ENCODE data around the gene AGMO. TPM values are rescaled to one million over a fixed set of nuclear protein-coding genes. Genes with fewer than 3 reads are reported as not detected.

The AGMO gene
- polyA plus RNA-seq, 4 donors, result 0.30 to 1.3 (median 0.73) TPM

DNA sequence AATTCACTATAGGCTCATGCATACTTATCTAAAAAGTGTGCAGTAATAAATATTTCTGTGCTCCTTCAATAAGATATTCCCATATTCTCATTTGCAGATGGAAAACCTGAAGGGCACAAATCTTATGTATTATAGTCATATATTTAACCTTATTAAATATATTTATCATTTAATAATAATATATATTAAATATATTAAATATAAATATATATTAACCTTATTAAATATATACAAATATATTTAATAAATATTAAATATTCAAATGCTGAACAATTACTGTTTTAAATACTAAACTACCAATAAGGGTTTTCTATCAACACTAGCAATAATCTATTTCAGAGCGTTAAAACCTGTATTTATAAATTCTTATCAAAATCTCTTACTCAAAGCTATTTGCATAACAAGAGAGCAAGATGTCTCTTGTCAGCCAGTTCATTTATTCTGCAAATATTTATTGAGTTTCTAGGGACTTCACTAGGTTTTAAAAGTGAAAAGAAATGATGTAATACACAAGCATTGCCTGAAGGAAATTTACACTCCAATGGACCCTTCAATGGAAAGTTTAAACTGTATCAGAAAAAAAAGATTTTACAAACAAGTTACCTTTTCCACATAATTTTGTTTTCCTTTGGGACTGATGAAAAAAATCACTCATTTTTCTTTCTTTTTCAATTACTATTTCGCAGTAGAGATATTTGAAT is 159.2 kb downstream of the AGMO start:
- no peak for DNase-seq (ENCODE audit: low read depth in 4 of 4, low spot score in 3 of 4)

DNA sequence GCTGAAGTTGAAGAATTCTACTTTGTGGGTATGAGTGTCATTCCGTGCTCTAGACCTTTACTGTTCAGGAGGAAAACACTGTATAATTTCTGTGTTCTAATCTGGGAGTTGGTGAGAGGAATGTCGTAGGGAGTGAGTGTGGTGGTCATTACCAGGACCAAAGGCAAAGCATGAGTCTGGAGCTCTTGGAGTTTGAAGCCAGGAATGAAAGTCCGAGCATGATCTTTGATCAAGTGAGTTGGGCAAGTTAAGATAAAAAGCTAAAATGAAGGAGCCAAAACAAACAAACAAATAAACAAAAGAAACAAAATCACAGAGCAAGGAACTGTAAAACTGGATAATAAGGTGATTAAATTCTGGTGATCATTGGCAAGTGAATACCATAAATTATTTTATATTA is 161.4 kb downstream of the AGMO start:
- no peak for DNase-seq (ENCODE audit: low read depth in 4 of 4, low spot score in 3 of 4)

DNA sequence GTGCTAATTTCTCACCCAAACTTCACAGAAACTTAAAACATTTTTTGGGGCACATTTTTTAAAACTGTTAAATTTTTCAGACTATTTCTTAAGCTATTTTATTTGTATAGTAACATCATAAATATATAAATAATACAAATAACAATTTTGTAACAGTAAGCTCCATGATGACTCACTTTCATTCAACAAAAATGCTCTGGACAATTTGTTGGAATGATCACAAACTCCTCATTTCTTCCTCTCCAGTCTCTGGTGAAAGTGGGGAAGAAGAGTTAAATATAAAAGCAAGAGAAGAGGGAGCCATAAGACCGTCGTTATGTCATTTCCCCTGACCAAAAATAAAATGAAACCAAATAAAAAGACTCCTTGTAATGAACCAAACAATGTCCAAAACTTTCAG is 162.4 kb downstream of the AGMO start:
- DNase-seq (ENCODE audit: low read depth in 4 of 4, low spot score in 3 of 4), result no peak

DNA sequence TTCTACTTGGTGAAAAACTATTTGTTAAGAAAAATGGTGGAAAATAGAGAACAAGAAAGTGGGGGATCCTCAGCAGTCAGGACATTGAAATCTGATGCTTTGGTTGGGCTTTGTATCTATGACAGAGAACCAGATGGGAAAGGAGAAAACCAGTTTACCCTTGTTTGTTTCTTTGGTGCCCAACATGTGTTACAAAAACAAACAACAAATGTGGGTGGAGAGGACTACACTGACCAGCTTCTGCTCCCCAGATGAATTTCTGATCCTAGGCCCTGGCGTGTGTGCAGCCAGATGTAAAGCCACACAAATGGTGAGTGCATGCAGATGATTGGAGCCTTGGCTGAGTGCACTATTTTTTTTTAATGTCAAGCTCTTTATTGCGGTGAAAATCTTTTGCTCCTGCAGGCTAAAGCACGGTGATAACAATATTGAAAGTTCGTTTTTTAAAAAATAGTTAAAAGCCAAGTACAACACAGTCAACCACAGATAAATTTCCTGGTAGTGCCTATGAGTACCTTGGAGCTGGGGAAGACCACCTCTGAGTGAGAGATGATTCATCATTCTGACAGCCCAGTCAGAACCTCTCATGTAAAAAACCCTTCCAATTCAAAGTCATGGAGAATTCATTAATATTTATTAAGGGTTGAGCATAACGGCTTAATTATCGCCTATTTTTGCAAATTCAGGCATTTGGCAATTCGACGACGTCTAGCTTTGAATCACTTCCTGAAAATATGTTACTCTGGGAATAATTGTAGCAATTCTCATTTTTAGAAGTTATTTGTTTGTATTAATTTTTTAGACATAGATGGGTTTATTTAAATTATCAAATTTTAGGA is 163.7 kb downstream of the AGMO start:
- no peak for DNase-seq (ENCODE audit: low read depth in 4 of 4, low spot score in 3 of 4)

DNA sequence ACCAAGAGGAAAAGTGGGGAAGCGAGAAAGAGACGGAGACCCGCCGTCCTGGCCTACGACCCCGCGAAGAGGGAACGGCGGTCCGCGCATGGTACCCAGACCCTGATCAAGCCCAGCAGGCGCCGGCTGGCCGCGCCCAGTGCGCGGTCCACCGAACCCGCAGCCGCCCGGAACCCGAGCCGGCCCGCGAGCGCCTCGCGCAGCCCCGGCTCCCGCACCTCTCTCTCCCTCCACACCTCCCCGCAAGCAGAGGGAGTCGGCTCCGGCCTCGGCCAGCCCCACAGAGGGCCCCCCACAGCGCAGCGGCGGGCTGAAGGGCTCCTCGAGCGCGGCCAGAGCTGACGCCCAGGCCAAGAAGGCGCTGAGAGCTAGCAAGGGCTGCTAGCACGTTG is 164.7 kb downstream of the AGMO start:
- no peak for DNase-seq (ENCODE audit: low read depth in 4 of 4, low spot score in 3 of 4)

DNA sequence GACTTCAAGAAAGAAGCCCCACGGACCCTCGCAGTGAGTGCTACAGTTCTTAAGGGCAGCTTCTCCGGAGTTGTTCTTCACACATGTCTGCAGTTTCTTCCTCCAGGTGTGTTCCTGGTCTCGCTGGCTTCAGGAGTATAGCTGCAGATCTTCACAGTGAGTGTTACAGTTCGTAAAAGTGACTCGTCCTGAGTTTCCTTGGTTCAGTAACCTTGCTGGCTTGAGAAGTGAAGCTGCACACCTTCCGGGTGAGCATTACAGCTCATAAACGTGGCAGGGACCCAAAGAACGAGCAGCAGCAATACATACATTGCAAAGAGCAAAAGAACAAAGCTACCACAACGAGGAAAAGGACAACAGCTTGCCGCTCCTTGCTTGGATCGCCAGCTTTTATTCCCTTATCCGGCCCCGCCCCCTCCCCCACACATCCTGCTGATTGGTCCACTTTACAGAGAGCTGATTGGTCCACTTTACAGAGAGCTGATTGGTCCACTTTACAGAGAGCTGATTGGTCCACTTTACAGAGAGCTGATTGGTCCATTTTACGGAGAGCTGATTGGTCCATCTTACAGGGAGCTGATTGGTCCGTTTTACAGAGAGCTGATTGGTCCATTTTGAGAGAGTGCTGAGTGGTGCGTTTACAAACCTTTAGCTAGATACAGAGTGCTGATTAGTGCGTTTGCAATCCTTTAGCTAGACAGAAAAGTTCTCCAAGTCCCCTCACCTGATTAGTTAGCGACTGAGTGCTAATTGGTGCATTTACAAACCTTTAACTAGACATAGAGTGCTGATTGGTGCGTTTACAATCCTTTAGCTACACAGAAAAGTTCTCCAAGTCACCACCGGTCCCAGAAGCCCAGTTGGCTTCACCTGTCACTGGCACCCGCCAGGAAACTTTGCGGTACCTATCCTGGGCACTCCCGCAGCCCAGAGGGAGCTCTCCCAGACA is 165.3 kb downstream of the AGMO start:
- no peak for DNase-seq (ENCODE audit: low read depth in 4 of 4, low spot score in 3 of 4)

DNA sequence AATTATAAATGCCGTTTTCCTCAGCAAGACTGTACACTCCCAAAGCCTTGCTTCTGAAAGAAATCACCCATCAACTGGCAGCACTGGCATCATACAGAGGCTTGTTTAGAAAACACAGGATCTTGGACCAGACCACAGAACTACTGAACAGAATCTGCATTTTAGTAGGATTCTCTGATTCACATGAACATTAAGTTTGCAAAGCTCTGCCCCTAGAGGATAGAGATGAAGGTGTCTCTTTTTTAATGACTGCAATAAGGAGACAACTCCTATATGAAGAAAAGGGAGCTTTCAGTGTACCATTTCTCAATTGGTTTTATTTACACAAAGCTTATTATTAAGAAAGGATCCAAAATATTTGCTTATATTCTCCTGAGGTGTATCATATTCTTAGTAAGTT is 172.7 kb downstream of the AGMO start:
- no peak for DNase-seq (ENCODE audit: low read depth in 4 of 4, low spot score in 3 of 4)

DNA sequence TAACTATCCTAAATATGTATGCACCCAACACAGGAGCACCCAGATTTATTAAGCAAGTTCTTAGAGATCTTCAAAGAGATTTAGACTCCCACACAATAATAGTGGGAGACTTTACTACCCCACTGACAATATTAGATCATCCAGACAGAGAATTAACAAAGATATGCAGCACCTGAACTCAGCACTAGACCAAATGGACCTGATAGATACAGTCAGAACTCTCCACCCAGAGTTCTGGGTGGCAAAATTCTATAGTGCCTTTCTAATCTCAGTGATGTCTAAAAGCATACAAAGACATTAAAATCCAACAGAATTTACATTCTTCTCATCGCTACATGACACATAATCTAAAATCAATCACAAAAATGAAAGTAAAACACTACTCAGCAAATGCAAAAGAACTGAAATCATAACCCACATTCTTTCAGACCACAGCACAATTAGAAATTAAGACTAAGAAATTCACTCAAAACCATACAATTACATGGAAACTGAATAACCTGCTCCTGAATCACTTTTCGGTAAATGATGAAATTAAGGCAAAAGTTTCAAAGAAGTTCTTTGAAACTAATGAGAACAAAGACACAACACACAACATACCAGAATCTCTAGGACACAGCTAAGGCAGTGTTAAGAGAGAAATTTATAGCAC is 183.2 kb downstream of the AGMO start:
- no peak for DNase-seq (ENCODE audit: low read depth in 4 of 4, low spot score in 3 of 4)

DNA sequence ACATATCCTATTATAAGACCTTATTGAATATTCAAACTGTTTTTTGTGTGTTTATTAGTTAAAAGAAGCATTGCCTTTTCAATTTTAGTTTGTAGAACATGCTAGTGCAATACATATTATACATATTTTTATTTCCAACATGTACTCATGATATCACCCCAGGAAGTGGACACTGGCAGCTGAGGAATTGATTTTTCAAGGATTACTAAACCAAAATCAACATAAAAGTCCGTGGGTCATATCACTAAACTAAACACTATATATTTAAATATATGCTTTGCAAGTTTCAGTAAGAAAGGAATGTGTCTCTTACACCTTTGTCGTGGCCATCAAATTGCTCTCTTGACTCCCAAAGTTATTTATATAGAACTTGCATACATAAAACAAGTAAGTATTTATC is 185.2 kb downstream of the AGMO start:
- no peak for DNase-seq (ENCODE audit: low read depth in 4 of 4, low spot score in 3 of 4)

- DNase-seq (ENCODE audit: low read depth in 4 of 4, low spot score in 3 of 4), result no peak
Observed at GRCh38 chr7:15370441-15370840, 191.4 kb downstream of the AGMO start.

DNA sequence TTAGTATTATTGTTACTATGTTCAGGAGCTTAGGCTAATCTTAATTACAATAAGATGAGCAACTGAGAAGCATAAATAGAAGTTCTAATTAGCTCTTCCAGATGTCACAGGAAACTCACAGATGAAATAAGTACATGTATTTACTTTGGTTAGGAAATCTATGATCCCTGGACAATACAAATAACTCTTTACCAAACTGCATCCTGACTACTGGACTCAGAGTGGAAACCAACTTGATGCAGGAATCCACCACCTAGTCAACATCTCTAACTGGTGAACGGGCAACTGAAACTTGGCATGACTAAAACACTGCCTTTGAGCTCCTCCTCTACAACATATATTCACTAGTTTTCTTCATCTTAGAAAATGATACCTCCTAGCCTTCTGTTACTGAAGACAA is 193.2 kb downstream of the AGMO start:
- DNase-seq (ENCODE audit: low read depth in 4 of 4, low spot score in 3 of 4), result no peak

GRCh38 chr7:15367897-15368296 is 193.9 kb downstream of the AGMO start:
- no peak for DNase-seq (ENCODE audit: low read depth in 4 of 4, low spot score in 3 of 4)

- DNase-seq (ENCODE audit: low read depth in 4 of 4, low spot score in 3 of 4), result no peak
Observed at GRCh38 chr7:15358112-15358511, 203.7 kb downstream of the AGMO start.

DNA sequence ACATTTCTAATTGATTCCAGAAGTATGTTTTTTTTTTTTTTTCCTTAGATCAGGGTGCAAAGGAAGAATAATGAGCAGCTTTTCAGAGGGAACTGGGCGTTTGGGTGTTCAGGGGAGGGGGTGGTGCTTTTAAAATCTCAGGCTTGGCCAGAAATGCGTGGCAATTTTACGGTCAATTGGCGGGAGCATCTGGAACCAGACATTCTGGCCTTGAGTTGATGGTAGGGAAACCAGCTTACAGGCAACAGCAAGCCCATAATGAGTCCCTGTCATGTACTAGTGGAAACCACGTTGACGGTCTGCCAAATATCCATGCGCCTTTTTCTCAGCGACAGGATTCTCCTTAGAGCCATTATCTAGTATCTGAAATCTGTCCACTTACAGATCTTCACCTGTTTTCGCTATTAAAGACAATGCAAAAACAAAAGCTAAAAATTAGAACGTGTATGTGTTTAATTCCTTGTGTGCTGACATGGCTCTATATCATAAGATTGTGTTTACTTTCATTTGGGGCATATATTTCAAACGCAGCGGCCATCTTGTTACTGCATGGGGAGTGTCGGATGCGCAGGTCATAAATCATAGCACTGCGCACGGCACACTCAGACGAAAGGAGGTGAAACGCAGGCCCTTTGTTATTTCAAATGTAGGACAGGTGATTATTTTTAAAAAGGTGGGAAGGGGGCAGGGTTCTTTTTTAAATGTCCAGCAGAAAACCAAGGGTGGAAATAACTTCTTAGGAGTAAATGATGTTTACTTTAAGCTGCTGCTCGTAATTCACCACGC is 209.2 kb downstream of the AGMO start:
- DNase-seq (ENCODE audit: low read depth in 4 of 4, low spot score in 3 of 4), result no peak

DNA sequence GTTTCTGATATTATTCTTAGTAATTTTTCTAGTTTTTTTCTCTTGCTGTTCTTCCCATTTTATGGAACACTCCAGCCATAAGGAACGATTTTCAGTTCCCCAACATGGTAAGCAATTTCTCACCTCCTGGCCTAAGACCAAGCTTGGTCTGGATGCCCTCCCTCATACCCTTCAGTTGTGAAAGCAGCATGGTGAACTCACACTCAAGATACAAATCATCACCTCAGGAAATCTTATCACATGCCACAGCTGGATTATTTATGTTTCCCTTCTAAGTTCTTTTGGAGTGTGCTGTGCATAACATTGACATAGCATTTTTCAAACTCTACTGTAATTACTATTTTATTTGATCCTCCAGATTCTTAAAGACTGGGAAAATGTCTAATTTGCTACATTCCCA is 216.6 kb downstream of the AGMO start:
- DNase-seq (ENCODE audit: low read depth in 4 of 4, low spot score in 3 of 4), result no peak

GRCh38 chr7:15341817-15342216 is 220.0 kb downstream of the AGMO start:
- no peak for DNase-seq (ENCODE audit: low read depth in 4 of 4, low spot score in 3 of 4)

GRCh38 chr7:15336146-15336545 is 225.7 kb downstream of the AGMO start:
- no peak for DNase-seq (ENCODE audit: low read depth in 4 of 4, low spot score in 3 of 4)

DNA sequence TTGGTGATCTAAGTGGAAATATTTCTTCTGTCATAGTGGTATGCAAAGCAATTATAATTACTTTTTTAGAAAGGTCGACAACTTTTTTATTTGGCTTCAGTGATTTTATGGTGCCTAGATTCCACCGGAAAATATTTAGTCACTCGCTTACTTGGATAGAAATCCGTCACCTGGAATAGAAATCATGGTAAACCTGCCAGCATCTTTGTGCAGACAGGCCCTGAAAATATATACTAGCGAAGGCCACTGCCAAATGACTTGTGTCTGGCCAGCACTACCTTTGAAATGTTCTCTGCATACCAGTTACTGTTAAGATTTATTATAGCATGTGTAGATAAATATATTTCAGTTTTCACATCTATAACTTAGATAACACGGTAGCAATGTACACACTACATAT is 226.4 kb downstream of the AGMO start:
- no peak for DNase-seq (ENCODE audit: low read depth in 4 of 4, low spot score in 3 of 4)

DNA sequence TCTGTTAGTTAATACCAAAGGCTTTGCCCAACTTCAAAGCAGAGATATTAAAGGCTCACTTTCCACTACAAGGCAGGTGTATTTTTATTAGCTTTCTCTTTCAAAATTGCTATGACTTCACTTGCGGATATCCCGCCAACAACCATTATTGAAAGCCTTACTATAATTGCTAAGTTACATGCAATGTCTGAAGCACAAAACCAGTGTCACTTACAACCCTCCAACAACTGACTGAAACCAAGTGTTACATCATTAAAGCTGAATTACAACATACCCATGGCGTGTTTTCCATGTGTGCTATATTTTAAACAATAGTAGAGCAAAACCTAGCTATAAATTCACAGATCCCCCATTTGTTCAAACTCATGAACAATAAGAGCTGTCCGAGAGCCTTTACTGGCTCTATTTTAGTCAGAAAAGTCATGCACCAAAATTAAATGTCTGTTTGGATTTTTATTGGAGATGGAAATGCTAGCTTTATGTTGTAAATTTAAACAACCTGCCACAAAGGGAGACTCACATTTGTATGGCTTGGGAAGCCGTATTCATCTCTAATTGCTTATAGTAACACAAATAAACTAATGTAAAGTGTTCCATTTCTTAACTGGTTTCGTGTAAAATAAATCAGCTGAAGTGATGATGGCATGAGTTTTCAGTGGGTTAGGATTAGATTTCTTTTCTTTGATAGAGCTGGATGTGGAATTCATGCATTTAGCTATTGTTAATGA is 227.1 kb downstream of the AGMO start:
- DNase-seq (ENCODE audit: low read depth in 4 of 4, low spot score in 3 of 4), result no peak
